Fibroblast of skin of back (primary cell): ENCODE results near the gene FFAR3. TPM values are rescaled to one million over a fixed set of nuclear protein-coding genes. Genes with fewer than 3 reads are reported as not detected.

Experiments
- DNase-seq: peaks from one replicate; pipeline ENCODE4 v3.0.0-alpha.2; 2013
- polyA plus RNA-seq, 2 experiments: library from polyadenylated mRNA; unstranded; fragments of 120-200 nt; gene quantifications; one replicate each; pipeline ENCODE4 v1.2.1, GENCODE V29; 2013; ENCODE audit not compliant: insufficient read length in 2 of 2

The FFAR3 gene
- polyA plus RNA-seq (2013, experiment 1 of 2; ENCODE audit: insufficient read length), result not detected
- not detected for polyA plus RNA-seq (2013, experiment 2 of 2; ENCODE audit: insufficient read length)

- DNase-seq, result peak; percentile 48
Observed at GRCh38 chr19:35357867-35358573, at the start of gene FFAR3. TSS of gene FFAR3 (plus strand) at chr19:35358460. CDS start at chr19:35358891, 431 bp downstream.

- no peak for DNase-seq
Observed at GRCh38 chr19:35308910-35309309, 49.4 kb upstream of the FFAR3 start.

GRCh38 chr19:35309481-35310279, 48.6 kb upstream of the FFAR3 start:
- no peak for DNase-seq

- DNase-seq, result no peak
Observed at GRCh38 chr19:35310331-35310730, 47.9 kb upstream of the FFAR3 start.

- DNase-seq, result no peak
Observed at GRCh38 chr19:35310811-35311465, 47.3 kb upstream of the FFAR3 start.

- DNase-seq, result no peak
Observed at GRCh38 chr19:35311901-35312665, 46.2 kb upstream of the FFAR3 start.

GRCh38 chr19:35313587-35313986, 44.7 kb upstream of the FFAR3 start:
- DNase-seq, result no peak

- no peak for DNase-seq
Observed at GRCh38 chr19:35314031-35314430, 44.2 kb upstream of the FFAR3 start.

- no peak for DNase-seq
Observed at GRCh38 chr19:35314858-35315470, 43.3 kb upstream of the FFAR3 start.

GRCh38 chr19:35315883-35316282, 42.4 kb upstream of the FFAR3 start:
- no peak for DNase-seq

- no peak for DNase-seq
Observed at GRCh38 chr19:35316560-35316959, 41.7 kb upstream of the FFAR3 start.

GRCh38 chr19:35317464-35318043, 40.7 kb upstream of the FFAR3 start:
- DNase-seq, result no peak

GRCh38 chr19:35318679-35319448, 39.4 kb upstream of the FFAR3 start:
- peak; percentile 59 for DNase-seq

GRCh38 chr19:35320065-35320713, 38.1 kb upstream of the FFAR3 start:
- no peak for DNase-seq

- DNase-seq, result no peak
Observed at GRCh38 chr19:35321291-35321690, 37.0 kb upstream of the FFAR3 start.

- no peak for DNase-seq
Observed at GRCh38 chr19:35322014-35322413, 36.2 kb upstream of the FFAR3 start.

GRCh38 chr19:35327642-35328041, 30.6 kb upstream of the FFAR3 start:
- no peak for DNase-seq

GRCh38 chr19:35328851-35329285, 29.4 kb upstream of the FFAR3 start, which contains the start of gene CD22:
TSS of gene CD22 (plus strand) at chr19:35329187. CDS start at chr19:35332041, 2,854 bp downstream.
- no peak for DNase-seq

- no peak for DNase-seq
Observed at GRCh38 chr19:35329323-35329722, 28.9 kb upstream of the FFAR3 start.

GRCh38 chr19:35330475-35330874, 27.8 kb upstream of the FFAR3 start:
- no peak for DNase-seq
